Erythroblast (primary cell): Measurements from ENCODE around the gene NUTM2G.
"Not testable (repeated sequence)": the region's sequence is repeated elsewhere in the genome, so short reads cannot be mapped to it uniquely, and the experiment has no call there.

Experiments
- GATA1 ChIP-seq: IDR thresholded peaks from 2 replicates; pipeline ENCODE4 v1.6.1; 2011; ENCODE audit warnings: low read depth, mild to moderate bottlenecking, control low read depth, low read length, moderate library complexity
- POLR2A ChIP-seq: IDR thresholded peaks from 2 replicates; pipeline ENCODE4 v1.6.1; 2011; ENCODE audit warnings: mild to moderate bottlenecking, low read length

DNA sequence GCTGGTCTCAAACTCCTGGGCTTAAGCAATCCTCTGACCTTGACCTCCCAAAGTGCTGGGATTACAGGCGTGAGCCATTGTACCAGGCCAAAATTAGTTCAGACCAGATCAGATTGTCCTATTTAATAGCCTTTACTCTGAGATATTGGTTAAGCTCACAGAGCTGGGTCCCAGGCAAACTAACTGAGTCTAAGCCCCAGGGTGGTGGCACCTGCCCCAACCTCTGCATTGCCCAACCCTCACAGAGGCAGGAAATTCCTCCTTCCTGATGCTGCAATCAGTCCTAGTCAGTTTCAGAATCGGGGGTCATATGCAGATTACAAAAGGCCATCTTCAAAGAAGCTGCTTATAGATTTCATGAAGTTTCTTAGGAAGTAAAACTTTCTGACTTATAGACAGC lies 28.6 kb upstream of the NUTM2G start:
- not testable (repeated sequence) for TF ChIP-seq POLR2A, GATA1
